Hepatocyte (in vitro differentiated cells): ENCODE measurements around the gene ROR2. TPM values are rescaled to one million over a fixed set of nuclear protein-coding genes. Genes with fewer than 3 reads are reported as not detected.
A peak's percentile ranks its signal among the peaks of the same experiment; 100 is the strongest.

ENCODE experiments used
- DNase-seq: peaks from one replicate; pipeline ENCODE4 v3.0.0-alpha.2; 2016; ENCODE audit warnings: low spot score
- H2AFZ ChIP-seq: fragments of 200-600 bp; sonication (generic); 2 replicates; pipeline ENCODE4 v1.6.0; 2016; ENCODE audit warnings: antibody characterized with exemption, mild to moderate bottlenecking
- H3K27ac ChIP-seq: fragments of 200-600 bp; sonication (generic); 2 replicates; pipeline ENCODE4 v1.5.1; 2016; ENCODE audit warnings: mild to moderate bottlenecking
- H3K27me3 ChIP-seq: fragments of 200-600 bp; sonication (generic); 2 replicates; pipeline ENCODE4 v1.6.1; 2016
- H3K36me3 ChIP-seq: fragments of 200-600 bp; sonication (generic); replicated peaks from 2 replicates; pipeline ENCODE4 v1.5.1; 2016; ENCODE audit warnings: low read depth; ENCODE audit not compliant: insufficient read depth
- H3K4me1 ChIP-seq: fragments of 200-600 bp; sonication (generic); 2 replicates; pipeline ENCODE4 v1.5.1; 2016; ENCODE audit warnings: mild to moderate bottlenecking, moderate library complexity; ENCODE audit not compliant: insufficient read depth
- H3K4me2 ChIP-seq: fragments of 200-600 bp; sonication (generic); 2 replicates; pipeline ENCODE4 v1.6.0; 2016
- H3K4me3 ChIP-seq: fragments of 200-600 bp; sonication (generic); 2 replicates; pipeline ENCODE4 v1.5.1; 2016; ENCODE audit warnings: mild to moderate bottlenecking
- H3K79me2 ChIP-seq: fragments of 200-600 bp; sonication (generic); 2 replicates; pipeline ENCODE4 v1.6.0; 2017; ENCODE audit warnings: mild to moderate bottlenecking
- H3K9me2 ChIP-seq: fragments of 200-600 bp; sonication (generic); replicated peaks from 2 replicates; pipeline ENCODE4 v1.6.0; 2017; ENCODE audit warnings: mild to moderate bottlenecking; ENCODE audit not compliant: insufficient read depth
- H3K9me3 ChIP-seq: fragments of 200-600 bp; sonication (generic); 2 replicates; pipeline ENCODE4 v1.5.1; 2016; ENCODE audit warnings: low read depth, mild to moderate bottlenecking
- H4K20me1 ChIP-seq: fragments of 200-600 bp; sonication (generic); 2 replicates; pipeline ENCODE4 v1.6.0; 2016; ENCODE audit warnings: mild to moderate bottlenecking; ENCODE audit not compliant: insufficient read depth, poor library complexity, severe bottlenecking
- CTCF ChIP-seq: fragments of 200-600 bp; sonication (generic); IDR thresholded peaks from 2 replicates; pipeline ENCODE4 v1.5.1; 2016; ENCODE audit warnings: antibody characterized with exemption, mild to moderate bottlenecking; ENCODE audit not compliant: poor library complexity
- EZH2 ChIP-seq: fragments of 200-600 bp; sonication (generic); IDR thresholded peaks from 2 replicates; pipeline ENCODE4 v1.6.1; 2016; ENCODE audit warnings: antibody characterized with exemption, mild to moderate bottlenecking, borderline replicate concordance
- EZH2phosphoT487 ChIP-seq: fragments of 200-600 bp; sonication (generic); IDR thresholded peaks from one replicate; pipeline ENCODE4 v1.6.1; 2018; ENCODE audit warnings: antibody characterized with exemption, mild to moderate bottlenecking, low read depth, moderate library complexity; ENCODE audit not compliant: unreplicated experiment, severe bottlenecking
- WGBS: methylation state at CpG from one replicate; pipeline ENCODE4 v1.1.6; 2016; ENCODE audit warnings: low lambda C conversion rate; ENCODE audit errors: missing lambda C conversion rate; 5-methylcytosine and 5-hydroxymethylcytosine counted together
- polyA plus RNA-seq: library from polyadenylated mRNA; unstranded; fragments of >200 nt; fragmentation: Nextera tagmentation; extraction: Ambion mirVana; gene quantifications from 2 replicates; pipeline ENCODE4 v1.2.1, GENCODE V29; 2016
- total RNA-seq: library from RNA; depleted of rRNA; stranded (reverse); fragments of >200 nt; gene quantifications from 2 replicates; pipeline ENCODE4 v1.2.3, GENCODE V29; 2014

ROR2 gene
- total and polyA plus RNA-seq, 2 experiments from 2014 or later: 25.6 to 29.5 TPM

DNA sequence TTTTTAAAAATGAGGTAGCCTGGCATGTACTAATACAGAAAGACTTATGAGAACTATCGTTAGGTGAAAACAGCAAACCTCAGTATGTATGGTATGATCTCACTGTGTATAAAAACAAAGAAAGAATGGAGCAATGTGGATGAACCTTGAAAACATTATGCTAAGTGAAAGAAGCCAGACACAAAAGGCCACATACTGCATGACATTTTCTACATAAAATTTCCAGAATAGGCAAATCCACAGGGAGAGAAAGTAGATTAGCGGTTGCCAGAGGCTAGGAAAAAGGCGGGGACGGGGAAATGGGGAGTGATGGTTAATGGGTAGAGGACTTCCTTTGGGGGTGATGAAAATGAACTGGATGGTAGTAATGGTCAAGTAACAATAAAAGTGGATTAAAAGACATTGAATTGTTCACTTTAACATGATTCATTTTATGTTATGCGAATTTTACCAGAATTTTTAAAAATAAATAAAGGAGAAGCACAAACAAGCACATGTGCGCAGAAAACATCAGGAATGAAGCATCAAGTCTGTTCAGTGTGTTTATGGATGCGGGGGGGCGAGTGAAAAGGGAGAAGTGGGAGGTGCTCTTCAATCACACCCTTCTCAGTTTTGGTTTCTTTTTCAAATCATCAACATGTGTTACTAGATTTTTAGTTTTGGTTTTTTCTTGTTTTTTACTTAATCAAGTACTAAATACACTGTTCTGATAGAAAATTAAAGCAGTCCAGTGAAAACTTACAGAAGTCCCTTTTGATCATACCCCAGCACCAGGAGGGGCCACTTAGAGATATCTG lies 16.3 kb downstream of the ROR2 start:
- Histone ChIP-seq H3K4me1 (peaks cover 11% of the 10 kb centered on the region), H3K79me2 (peaks cover 97% of the 10 kb centered on the region), H3K4me2 (peak overlapping the region; percentile 56), H3K9me2 (no peaks in the 10 kb centered on the region), H2AFZ (no peak overlapping the region), H3K4me3 (no peak overlapping the region), H3K36me3 (no peaks in the 10 kb centered on the region), H4K20me1 (peaks cover 16% of the 10 kb centered on the region), H3K9me3 (peaks cover 23% of the 10 kb centered on the region), H3K27ac (peak overlapping the region; percentile 14), H3K27me3 (no peaks in the 10 kb centered on the region)
- TF ChIP-seq EZH2phosphoT487 (no peak), EZH2 (no peak), CTCF (no peak)
- DNase-seq: no peak
- WGBS: 75% methylated on average over 8 of the region's 8 CpGs

DNA sequence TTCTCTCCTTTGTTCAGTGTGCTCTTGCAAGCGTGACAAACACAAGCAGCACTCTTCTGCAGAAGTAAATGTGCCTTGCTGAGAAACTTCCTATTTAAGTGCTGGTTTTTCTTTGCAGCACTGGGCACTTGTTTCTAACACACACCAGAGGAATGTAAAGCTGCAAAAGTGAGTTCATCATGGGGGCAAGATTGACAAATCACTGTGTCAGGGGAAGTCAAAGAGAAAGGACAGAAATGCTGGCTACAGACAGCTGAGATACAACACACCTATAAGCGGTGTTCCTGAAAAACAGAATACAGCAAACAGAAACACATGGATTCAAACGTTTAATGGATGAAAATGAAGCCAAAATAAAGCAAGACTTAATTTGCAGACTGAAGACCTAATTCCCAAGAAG lies 19.6 kb downstream of the ROR2 start:
- no peak for TF ChIP-seq EZH2phosphoT487
- TF ChIP-seq CTCF: no peak
- H3K4me2 ChIP-seq: no peak overlapping the region
- H3K36me3 ChIP-seq: no peaks in the 10 kb centered on the region
- H3K27ac ChIP-seq: no peak overlapping the region
- DNase-seq: no peak
- H3K4me1 ChIP-seq: peaks cover 11% of the 10 kb centered on the region
- peaks cover 99% of the 10 kb centered on the region for H3K79me2 ChIP-seq
- no peaks in the 10 kb centered on the region for H3K9me2 ChIP-seq
- WGBS: 87% methylated on average over 3 of the region's 3 CpGs
- H3K27me3 ChIP-seq: no peaks in the 10 kb centered on the region
- H3K4me3 ChIP-seq: no peak overlapping the region
- H3K9me3 ChIP-seq: peaks cover 23% of the 10 kb centered on the region
- H4K20me1 ChIP-seq: peaks cover 15% of the 10 kb centered on the region
- H2AFZ ChIP-seq: no peak overlapping the region

GRCh38 chr9:91929331-91929730 lies 20.7 kb downstream of the ROR2 start:
- H3K9me3 ChIP-seq: peaks cover 23% of the 10 kb centered on the region
- H3K4me3 ChIP-seq: no peak overlapping the region
- no peak overlapping the region for H2AFZ ChIP-seq
- peaks cover 10% of the 10 kb centered on the region for H3K4me1 ChIP-seq
- no peak for TF ChIP-seq EZH2phosphoT487
- no peak for TF ChIP-seq CTCF
- no peak for TF ChIP-seq EZH2
- 93% methylated on average over 7 of the region's 7 CpGs for WGBS
- no peak for DNase-seq
- H3K36me3 ChIP-seq: no peaks in the 10 kb centered on the region
- H3K27me3 ChIP-seq: no peaks in the 10 kb centered on the region
- no peak overlapping the region for H3K4me2 ChIP-seq
- no peaks in the 10 kb centered on the region for H3K9me2 ChIP-seq
- H3K79me2 ChIP-seq: peaks cover 98% of the 10 kb centered on the region
- H4K20me1 ChIP-seq: peaks cover 8% of the 10 kb centered on the region
- no peak overlapping the region for H3K27ac ChIP-seq
